ENCODE measurements around the gene MCOLN3. TPM values are rescaled to one million over a fixed set of nuclear protein-coding genes. Genes with fewer than 3 reads are reported as not detected.

MCOLN3 gene
- total and polyA plus RNA-seq, 8 donors: 3.2 to 11.2 (median 6.6) TPM

- intact Hi-C loops (cut with DNase I): no loop called here
- FAIRE-seq: no peak
- no peaks in the 10 kb centered on the region for H3K27me3 ChIP-seq
These were observed 76.3 kb downstream of the MCOLN3 start for GRCh38 chr1:84971957-84972356.

GRCh38 chr1:84969489-84970250 lies 78.6 kb downstream of the MCOLN3 start:
- H3K4me1 ChIP-seq: no peaks in the 10 kb centered on the region
- DNase-seq (no peak), ATAC-seq (no peak), FAIRE-seq (no peak)
- no peak overlapping the region for H3K27ac ChIP-seq
- no peaks in the 10 kb centered on the region for H3K27me3 ChIP-seq
- no peaks in the 10 kb centered on the region for H3K9me3 ChIP-seq
- 90 to 93% methylated on average over 7 of the region's 7 CpGs for WGBS, 2 donors
- no peak for TF ChIP-seq CTCF (IDR thresholded peaks at IDR 0.05)
- intact Hi-C loops (cut with DNase I): no loop called here
- H3K36me3 ChIP-seq: no peaks in the 10 kb centered on the region
- no peak overlapping the region for H3K4me3 ChIP-seq

More at GRCh38 chr1:84971957-84972356, 76.3 kb downstream of the MCOLN3 start:
- no peak overlapping the region for H3K4me3 ChIP-seq
- WGBS, 2 donors: 86 to 89% methylated on average over 2 of the region's 2 CpGs
- no peaks in the 10 kb centered on the region for H3K4me1 ChIP-seq
- H3K36me3 ChIP-seq: no peaks in the 10 kb centered on the region
- ATAC-seq: no peak
- DNase-seq: no peak
- H3K27ac ChIP-seq: no peak overlapping the region
- H3K9me3 ChIP-seq: no peaks in the 10 kb centered on the region
- TF ChIP-seq CTCF (IDR thresholded peaks at IDR 0.05): no peak

GRCh38 chr1:84968865-84969264 lies 79.4 kb downstream of the MCOLN3 start:
- ATAC-seq (no peak), DNase-seq (no peak), FAIRE-seq (no peak)
- no peak for TF ChIP-seq CTCF (IDR thresholded peaks at IDR 0.05)
- Histone ChIP-seq H3K27me3 (no peaks in the 10 kb centered on the region), H3K27ac (no peak overlapping the region), H3K4me3 (no peak overlapping the region), H3K4me1 (no peaks in the 10 kb centered on the region), H3K36me3 (no peaks in the 10 kb centered on the region), H3K9me3 (no peaks in the 10 kb centered on the region)
- 89 to 99% methylated on average over 3 of the region's 3 CpGs for WGBS, 2 donors
- intact Hi-C loops (cut with DNase I): no loop called here

GRCh38 chr1:84968101-84968500 lies 80.2 kb downstream of the MCOLN3 start:
- intact Hi-C loops (cut with DNase I): no loop called here
- FAIRE-seq: no peak
- 75 to 90% methylated on average over 1 of the region's 1 CpG for WGBS, 2 donors
- Histone ChIP-seq H3K36me3 (no peaks in the 10 kb centered on the region), H3K9me3 (no peaks in the 10 kb centered on the region), H3K27ac (no peak overlapping the region), H3K27me3 (no peaks in the 10 kb centered on the region), H3K4me3 (no peak overlapping the region), H3K4me1 (no peaks in the 10 kb centered on the region)
- no peak for TF ChIP-seq CTCF (IDR thresholded peaks at IDR 0.05)
- no peak for ATAC-seq
- DNase-seq: no peak

Other genes starting within 250 kb of the MCOLN3 start
- gene LPAR3, start 155.3 kb downstream of the MCOLN3 start, total RNA-seq: 10 to 100 TPM in 4 of 6 donors, 1 to 10 TPM in 2; 7.8 to 19.5 (median 12.7) TPM
- gene LPAR3, start 155.3 kb downstream of the MCOLN3 start, polyA plus RNA-seq: 1 to 10 TPM; 1.4 to 2.1 TPM
- gene MCOLN2, start 51.4 kb downstream of the MCOLN3 start, total RNA-seq: 1 to 10 TPM in 3 of 6 donors, under 1 TPM in 3; 0.47 to 1.7 (median 1.1) TPM
- gene MCOLN2, start 51.4 kb downstream of the MCOLN3 start, polyA plus RNA-seq: under 1 TPM; 0.59 to 0.95 TPM
- gene SYDE2, start 152.5 kb upstream of the MCOLN3 start, total RNA-seq: 1 to 10 TPM; 4.9 to 6.6 (median 5.5) TPM
- gene SYDE2, start 152.5 kb upstream of the MCOLN3 start, polyA plus RNA-seq: 1 to 10 TPM; 1.3 to 1.6 TPM
- gene C1orf52, start 211.2 kb upstream of the MCOLN3 start, total RNA-seq: 10 to 100 TPM in 2 of 6 donors, 1 to 10 TPM in 4; 8.0 to 12.8 (median 9.7) TPM
- 10 to 100 TPM; 14.0 to 16.7 TPM for gene C1orf52, start 211.2 kb upstream of the MCOLN3 start, polyA plus RNA-seq
- 10 to 100 TPM in 2 of 6 donors, 1 to 10 TPM in 4; 6.3 to 16.9 (median 8.5) TPM for gene BCL10, start 228.1 kb upstream of the MCOLN3 start, total RNA-seq
- 1 to 10 TPM; 3.2 to 4.6 TPM for gene BCL10, start 228.1 kb upstream of the MCOLN3 start, polyA plus RNA-seq

All from pancreas (tissue), 10 donors.